DND-41 (cell line): ENCODE data around the gene CSRP1.
"Not testable (repeated sequence)": the region's sequence is repeated elsewhere in the genome, so short reads cannot be mapped to it uniquely, and the experiment has no call there.

Experiments
- ATAC-seq: fragments of 200-7000 bp; cut with Tn5 transposase; 3 replicates; pipeline ENCODE4 v1.9.1; 2021; ENCODE audit warnings: low read depth; ENCODE audit not compliant: insufficient read depth
- DNase-seq: peaks from one replicate; pipeline ENCODE4 v3.0.0-alpha.2; 2020
- H2AFZ ChIP-seq: 2 replicates; pipeline ENCODE4 v1.6.0; 2012; ENCODE audit warnings: low read depth, low read length
- H3K27ac ChIP-seq: 2 replicates; pipeline ENCODE4 v1.5.1; 2012; ENCODE audit warnings: low read length, inconsistent platforms
- H3K27me3 ChIP-seq: fragments of 200-600 bp; sonication (generic); 2 replicates; pipeline ENCODE4 v1.6.0; 2012; ENCODE audit warnings: low read length, mild to moderate bottlenecking, inconsistent platforms; ENCODE audit not compliant: insufficient read depth, poor library complexity
- H3K36me3 ChIP-seq: 2 replicates; pipeline ENCODE4 v1.5.1; 2012; ENCODE audit warnings: low read length, inconsistent platforms; ENCODE audit not compliant: insufficient read depth
- H3K4me1 ChIP-seq: 2 replicates; pipeline ENCODE4 v1.5.1; 2012; ENCODE audit warnings: mild to moderate bottlenecking, low read length; ENCODE audit not compliant: insufficient read depth
- H3K4me2 ChIP-seq: 2 replicates; pipeline ENCODE4 v1.6.0; 2012; ENCODE audit warnings: mild to moderate bottlenecking, moderate library complexity, low read length, inconsistent platforms; ENCODE audit not compliant: insufficient read depth
- H3K4me3 ChIP-seq, 2 experiments: fragments of 200-600 bp in 1 of 2; shearing (Covaris generic) in 1 of 2; 2 replicates each; pipeline ENCODE4 v1.5.1; 2012 to 2016; ENCODE audit warnings: inconsistent platforms in 2 of 2, low read length in 2 of 2, mild to moderate bottlenecking in 2 of 2, low read depth in 1 of 2, moderate library complexity in 1 of 2
- H3K79me2 ChIP-seq: 2 replicates; pipeline ENCODE4 v1.6.0; 2012; ENCODE audit warnings: low read length, inconsistent platforms; ENCODE audit not compliant: insufficient read depth
- H3K9ac ChIP-seq: 2 replicates; pipeline ENCODE4 v1.6.0; 2012; ENCODE audit warnings: low read depth, mild to moderate bottlenecking, inconsistent platforms, low read length, moderate library complexity
- H3K9me3 ChIP-seq: 2 replicates; pipeline ENCODE4 v1.5.1; 2012; ENCODE audit warnings: low read length, moderate library complexity, mild to moderate bottlenecking, inconsistent platforms; ENCODE audit not compliant: insufficient read depth, severe bottlenecking
- H4K20me1 ChIP-seq: 2 replicates; pipeline ENCODE4 v1.6.0; 2012; ENCODE audit warnings: low read length; ENCODE audit not compliant: insufficient read depth
- EZH2 ChIP-seq: IDR thresholded peaks from 3 replicates; pipeline ENCODE4 v1.6.1; 2012; ENCODE audit warnings: borderline replicate concordance, low read depth, mild to moderate bottlenecking, moderate library complexity, low read length, inconsistent platforms; ENCODE audit not compliant: severe bottlenecking
- TF ChIP-seq, protein P1 (sequence below): IDR thresholded peaks from 2 replicates; pipeline ENCODE4 v1.5.1; 2012; ENCODE audit warnings: borderline replicate concordance, low read length, moderate library complexity, mild to moderate bottlenecking; ENCODE audit not compliant: poor library complexity, severe bottlenecking; ENCODE audit errors: extremely low read depth

The CSRP1 gene

DNA sequence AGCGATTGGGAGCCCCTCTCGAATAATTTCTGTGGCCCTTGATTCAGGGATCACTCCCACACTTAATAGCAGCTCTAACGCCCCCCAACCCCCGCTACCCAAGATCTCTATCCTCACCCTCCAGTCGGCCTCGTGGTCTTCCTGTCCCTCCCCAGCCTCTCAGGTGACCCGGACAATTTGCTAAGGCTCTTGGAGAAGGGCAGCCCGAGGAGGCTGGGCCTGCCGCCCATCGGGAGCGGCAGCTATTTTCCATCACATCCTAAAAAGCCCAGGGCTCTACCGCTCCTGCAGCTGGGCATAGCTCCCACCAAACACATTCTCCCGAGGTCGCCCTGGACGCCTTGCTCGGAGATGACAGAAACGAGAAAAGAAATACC, 25.9 kb downstream of the CSRP1 start:
- Histone ChIP-seq H3K36me3 (peaks cover 31% of the 10 kb centered on the region), H3K4me1 (no peaks in the 10 kb centered on the region), H3K4me2 (no peak overlapping the region), H3K27me3 (no peaks in the 10 kb centered on the region), H3K79me2 (no peaks in the 10 kb centered on the region), H3K9me3 (no peaks in the 10 kb centered on the region), H3K27ac (no peak overlapping the region), H3K9ac (no peak overlapping the region), H3K4me3 (no peak overlapping the region), H2AFZ (no peak overlapping the region), H4K20me1 (peaks cover 8% of the 10 kb centered on the region)
- DNase-seq: no peak
- no peak for ATAC-seq
- no peak for TF ChIP-seq EZH2
- TF ChIP-seq, protein P1, sequence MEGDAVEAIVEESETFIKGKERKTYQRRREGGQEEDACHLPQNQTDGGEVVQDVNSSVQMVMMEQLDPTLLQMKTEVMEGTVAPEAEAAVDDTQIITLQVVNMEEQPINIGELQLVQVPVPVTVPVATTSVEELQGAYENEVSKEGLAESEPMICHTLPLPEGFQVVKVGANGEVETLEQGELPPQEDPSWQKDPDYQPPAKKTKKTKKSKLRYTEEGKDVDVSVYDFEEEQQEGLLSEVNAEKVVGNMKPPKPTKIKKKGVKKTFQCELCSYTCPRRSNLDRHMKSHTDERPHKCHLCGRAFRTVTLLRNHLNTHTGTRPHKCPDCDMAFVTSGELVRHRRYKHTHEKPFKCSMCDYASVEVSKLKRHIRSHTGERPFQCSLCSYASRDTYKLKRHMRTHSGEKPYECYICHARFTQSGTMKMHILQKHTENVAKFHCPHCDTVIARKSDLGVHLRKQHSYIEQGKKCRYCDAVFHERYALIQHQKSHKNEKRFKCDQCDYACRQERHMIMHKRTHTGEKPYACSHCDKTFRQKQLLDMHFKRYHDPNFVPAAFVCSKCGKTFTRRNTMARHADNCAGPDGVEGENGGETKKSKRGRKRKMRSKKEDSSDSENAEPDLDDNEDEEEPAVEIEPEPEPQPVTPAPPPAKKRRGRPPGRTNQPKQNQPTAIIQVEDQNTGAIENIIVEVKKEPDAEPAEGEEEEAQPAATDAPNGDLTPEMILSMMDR: peak; percentile 2

DNA sequence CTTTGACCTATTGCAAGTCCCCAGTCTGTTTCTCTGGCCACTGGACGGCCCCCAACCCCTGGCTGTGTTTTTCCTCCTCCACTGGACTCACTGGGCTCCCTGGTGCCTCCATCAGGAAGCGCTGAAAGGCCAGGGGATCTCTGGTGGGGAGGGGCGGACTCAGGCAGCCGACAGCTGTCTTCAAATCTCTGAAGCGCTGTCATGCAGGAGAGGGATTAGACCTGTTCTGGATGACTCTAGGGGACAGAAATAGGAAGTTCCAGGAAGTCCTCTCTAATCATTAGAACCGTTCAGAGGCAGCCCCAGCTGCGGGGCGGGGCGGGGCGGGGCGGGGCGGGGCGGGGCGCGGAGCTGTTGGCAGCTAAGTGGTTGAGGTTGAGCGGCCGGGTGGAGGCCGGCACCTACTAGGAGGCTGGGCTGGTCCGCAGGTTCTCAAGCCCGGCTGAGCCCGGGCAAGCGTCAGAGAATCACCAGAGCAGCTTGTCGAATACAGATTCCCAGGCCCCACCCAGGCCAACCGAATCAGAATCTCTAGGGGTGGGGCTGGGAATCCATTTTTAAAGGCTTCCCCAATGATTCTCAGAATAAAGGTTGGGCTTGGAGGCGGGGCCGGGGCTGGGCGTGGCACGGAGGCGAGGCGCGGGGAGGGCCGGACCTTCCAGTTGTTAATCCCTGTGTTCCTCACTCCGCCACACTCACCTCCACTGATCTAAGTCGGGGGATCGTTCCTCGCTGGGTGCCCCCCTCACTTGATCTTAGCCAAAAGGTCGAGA, 26.5 kb downstream of the CSRP1 start:
- peak; percentile 50; the same call in 2 of the 3 replicates for ATAC-seq
- H2AFZ ChIP-seq: no peak overlapping the region
- DNase-seq: peak; percentile 23
- no peak overlapping the region for H3K27ac ChIP-seq
- TF ChIP-seq, protein P1: no peak
- no peak for TF ChIP-seq EZH2
- peaks cover 4% of the 10 kb centered on the region for H3K27me3 ChIP-seq
- H3K4me2 ChIP-seq: no peak overlapping the region
- H4K20me1 ChIP-seq: peaks cover 8% of the 10 kb centered on the region
- H3K4me1 ChIP-seq: no peaks in the 10 kb centered on the region
- H3K9me3 ChIP-seq: no peaks in the 10 kb centered on the region
- H3K36me3 ChIP-seq: peaks cover 25% of the 10 kb centered on the region
- H3K79me2 ChIP-seq: no peaks in the 10 kb centered on the region
- no peak overlapping the region for H3K9ac ChIP-seq
- H3K4me3 ChIP-seq: no peak overlapping the region

DNA sequence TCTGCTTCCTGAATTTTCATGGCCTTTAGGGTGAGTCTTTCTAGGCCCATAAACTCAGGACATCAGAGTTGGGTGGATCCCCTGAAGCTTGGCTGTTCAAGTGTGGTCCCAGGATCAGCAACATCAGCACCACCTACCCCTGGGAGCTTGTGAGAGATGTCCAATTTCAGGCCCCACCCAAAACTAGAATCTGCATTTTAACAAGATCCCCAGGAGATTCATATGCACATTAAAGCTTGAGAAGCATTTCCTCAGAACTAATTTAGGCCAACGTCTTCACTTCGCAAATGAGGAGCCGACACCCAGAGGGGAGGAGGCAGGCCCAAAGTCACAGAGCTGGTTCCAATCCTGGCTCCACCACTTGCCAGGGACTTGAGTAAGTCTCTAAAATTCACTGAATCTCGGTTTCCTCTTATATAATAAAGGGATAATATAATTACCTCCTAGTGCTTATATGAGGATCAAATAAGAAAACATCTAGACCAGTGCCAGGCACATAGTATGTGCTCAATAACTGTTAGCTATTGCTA, 27.7 kb downstream of the CSRP1 start:
- Histone ChIP-seq H4K20me1 (peaks cover 8% of the 10 kb centered on the region), H3K36me3 (peaks cover 13% of the 10 kb centered on the region; the same call in 1 of the 2 replicates), H3K4me1 (no peaks in the 10 kb centered on the region), H2AFZ (no peak overlapping the region), H3K27me3 (peaks cover 10% of the 10 kb centered on the region), H3K27ac (no peak overlapping the region), H3K4me2 (no peak overlapping the region), H3K79me2 (no peaks in the 10 kb centered on the region), H3K4me3 (no peak overlapping the region), H3K9ac (no peak overlapping the region), H3K9me3 (no peaks in the 10 kb centered on the region)
- no peak for TF ChIP-seq EZH2
- TF ChIP-seq, protein P1: no peak
- no peak for ATAC-seq
- no peak for DNase-seq

DNA sequence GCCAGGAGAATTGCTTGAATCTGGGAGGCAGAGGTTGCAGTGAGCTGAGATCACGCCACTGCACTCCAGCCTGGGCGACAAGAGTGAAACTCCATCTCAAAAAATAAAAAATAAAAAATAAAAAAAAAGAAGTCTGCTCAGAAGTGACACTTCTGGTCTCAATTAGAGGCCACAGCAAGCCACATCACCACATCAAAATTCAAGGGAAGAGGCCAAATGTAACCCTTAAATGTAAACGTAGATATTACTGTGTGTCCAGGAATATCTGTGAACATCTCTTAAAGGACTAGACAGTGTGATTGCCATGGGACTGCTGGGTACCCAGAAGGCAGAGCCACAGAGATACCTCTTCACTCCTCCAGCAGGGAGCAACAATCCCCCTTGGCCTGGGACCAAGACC, 28.3 kb downstream of the CSRP1 start:
- not testable (repeated sequence) for ATAC-seq, H3K9me3 ChIP-seq, H3K4me3 ChIP-seq, H3K79me2 ChIP-seq, H2AFZ ChIP-seq, H3K27ac ChIP-seq, H3K36me3 ChIP-seq, H3K9ac ChIP-seq, H3K4me2 ChIP-seq, H3K27me3 ChIP-seq, DNase-seq, H3K4me1 ChIP-seq, H4K20me1 ChIP-seq
